Hepatic stellate cell (primary cell): ENCODE results near the gene ARHGAP31.
"Not testable (repeated sequence)": the region's sequence is repeated elsewhere in the genome, so short reads cannot be mapped to it uniquely, and the experiment has no call there.

Experiments used
- DNase-seq: peaks from one replicate; pipeline ENCODE4 v3.0.0; 2011; ENCODE audit warnings: low spot score

Gene ARHGAP31

DNA sequence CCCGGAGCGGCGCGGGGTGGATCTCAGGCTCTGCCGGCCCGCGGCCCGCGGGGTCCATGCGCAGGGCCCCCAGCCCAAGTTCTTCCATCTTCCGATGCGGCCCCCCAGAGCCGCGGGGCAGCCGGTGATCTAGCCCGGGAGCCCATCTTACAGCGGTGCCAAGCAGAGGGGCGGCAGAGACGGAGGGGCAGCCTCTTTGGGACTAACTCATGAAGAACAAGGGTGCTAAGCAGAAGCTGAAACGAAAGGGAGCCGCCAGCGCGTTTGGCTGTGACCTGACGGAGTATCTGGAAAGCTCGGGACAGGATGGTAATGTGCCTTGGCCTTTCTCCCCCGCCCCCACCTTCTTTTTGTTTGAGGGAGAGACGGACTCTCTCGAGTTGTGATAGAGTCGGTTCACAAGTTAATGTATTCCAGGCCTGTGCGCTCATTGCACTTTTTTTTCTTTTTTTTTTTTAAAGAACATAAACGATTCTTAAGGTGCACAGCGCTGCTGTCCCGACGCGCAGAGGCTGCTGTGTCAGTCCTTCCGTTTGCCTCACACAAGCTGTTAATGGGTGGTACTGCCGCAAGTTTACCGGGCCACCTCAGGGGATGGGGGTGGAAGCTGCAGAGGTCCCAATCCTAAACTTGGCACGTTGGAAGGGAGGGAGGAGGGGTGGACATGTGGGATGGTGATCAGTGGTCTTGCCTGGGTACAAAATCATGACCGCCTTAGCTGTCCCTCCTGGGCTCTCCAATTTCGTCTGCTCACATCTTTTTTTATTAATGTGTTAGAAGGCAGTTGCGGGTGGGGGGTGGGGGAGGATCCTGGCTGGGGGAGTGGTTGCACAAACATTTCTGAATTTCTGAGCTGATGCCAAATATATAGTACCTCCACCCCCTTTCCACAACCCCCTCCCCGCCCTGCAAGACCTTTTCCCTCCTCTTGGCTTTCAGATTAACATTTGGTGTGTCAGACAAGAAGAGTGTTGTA is 801 bp downstream of the ARHGAP31 start:
- DNase-seq, result peak; percentile 26

DNA sequence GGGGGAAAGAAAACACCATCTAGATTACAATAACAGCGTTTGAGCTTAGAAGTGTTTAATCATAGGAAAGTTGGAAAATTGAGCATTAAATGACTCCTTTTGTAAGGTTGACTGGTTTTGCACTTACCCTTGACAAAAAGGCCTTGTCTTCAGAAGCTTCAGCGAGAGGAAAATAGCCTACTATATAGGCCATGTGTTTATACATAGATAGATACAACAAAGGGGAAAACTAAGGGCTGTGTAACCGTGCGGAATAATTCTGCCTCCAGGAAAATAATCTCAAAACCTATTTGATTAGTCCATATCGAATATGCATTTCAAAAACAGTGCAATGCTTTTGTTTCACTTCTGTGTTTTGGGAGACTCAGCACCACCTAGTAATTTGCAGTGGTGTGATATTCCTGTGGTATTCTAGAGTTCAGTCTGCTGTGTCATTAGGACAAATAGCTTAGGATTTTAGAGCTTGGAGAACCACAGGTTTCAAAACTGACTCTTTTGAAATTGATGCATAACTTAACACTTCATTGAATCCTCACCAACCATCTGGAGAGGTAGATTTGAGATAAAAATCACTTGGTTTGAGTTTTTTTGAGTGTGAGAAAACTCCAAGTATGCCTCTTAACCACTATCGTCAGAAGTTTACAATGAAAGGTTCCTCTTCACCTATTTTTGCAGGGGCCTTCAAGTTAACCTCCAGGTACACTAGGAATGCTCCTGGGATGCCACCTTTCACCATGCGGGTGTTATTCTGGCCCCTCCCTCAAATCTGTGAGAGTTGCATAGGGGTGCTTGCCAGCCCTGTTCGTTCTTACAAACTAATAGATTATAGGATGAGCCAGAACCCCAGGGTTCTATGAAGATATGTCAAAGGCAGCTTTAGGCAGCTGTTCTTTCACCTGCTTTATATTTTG is 1.9 kb downstream of the ARHGAP31 start:
- DNase-seq, result no peak

DNA sequence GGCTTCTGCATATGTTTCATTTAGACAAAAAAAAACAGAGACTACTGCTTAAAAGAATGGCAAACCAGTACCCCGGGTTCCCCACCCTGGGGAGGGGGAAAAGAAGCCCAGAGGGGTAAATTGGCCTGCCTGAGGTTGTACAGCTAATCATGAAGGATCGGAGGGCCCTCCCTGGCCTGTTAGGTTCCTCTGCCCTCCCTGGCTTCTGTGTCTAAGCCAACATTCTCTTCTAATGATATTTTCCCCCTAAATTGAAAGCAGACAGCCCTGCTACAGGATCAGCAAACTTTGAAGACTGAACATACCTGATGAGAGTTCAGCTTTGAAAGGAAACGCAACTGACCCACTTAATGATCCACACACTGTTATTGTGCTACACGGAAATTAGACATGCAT is 2.5 kb downstream of the ARHGAP31 start:
- DNase-seq, result no peak

- DNase-seq, result peak; percentile 32
These were observed 3.0 kb downstream of the ARHGAP31 start for GRCh38 chr3:119297169-119297568.

DNA sequence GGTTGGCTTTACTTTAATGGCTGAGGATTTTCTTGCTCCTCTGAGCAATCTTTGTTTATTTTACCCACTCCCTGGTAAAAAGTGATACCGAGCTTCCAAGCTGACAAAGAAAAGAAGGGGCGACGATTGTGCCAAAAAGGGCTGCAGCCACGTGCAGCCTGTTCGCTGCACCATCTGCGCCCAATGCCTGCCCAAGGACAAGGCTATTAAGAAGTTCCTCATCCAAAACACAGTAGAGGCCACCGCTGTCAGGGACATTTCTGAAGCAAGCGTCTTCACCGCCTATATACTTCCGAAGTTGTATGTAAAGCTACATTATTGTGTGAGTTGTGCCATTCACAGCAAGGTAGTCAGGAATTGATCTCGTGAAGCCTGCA is 4.4 kb downstream of the ARHGAP31 start:
- no peak for DNase-seq

DNA sequence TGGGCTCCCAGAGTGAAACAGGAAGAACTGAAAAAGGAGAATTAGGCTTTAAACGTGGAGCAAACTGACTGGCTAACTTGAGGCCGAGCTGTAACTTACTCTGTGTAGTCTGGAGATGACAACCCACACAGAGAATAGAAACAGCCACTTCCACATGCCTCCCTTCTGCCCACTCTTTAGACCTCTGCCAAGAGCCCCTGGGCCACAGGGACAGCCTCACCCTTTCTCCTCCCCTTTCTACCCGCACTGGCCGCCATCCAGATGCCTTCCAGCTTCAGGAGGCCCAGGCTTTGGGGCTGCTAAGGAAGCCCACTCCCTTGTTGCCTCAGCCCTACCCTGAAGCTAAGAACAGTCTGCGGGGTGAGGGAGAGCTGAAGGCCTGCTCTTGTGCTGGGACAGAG is 6.8 kb downstream of the ARHGAP31 start:
- no peak for DNase-seq

DNA sequence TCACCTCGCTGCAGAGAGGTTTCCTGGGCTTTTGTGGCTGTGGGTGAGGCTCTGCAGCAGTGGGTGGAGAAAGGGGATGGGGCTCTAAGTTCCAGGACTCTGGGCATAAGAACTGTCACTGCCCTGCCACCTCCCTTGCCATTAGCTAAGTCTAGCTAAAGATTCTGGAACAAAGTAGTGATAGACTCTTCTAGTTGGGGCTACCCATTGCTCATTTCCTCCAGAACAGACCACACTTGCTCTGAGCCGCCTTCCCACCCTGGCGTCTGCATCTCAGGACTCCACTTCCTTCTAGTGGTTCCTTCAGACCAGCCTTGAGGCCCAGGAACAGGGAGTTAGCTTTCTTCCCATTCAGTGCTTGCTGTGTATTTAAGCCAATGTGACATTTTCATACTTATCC is 7.5 kb downstream of the ARHGAP31 start:
- DNase-seq, result no peak

- no peak for DNase-seq
These were observed 8.7 kb downstream of the ARHGAP31 start for GRCh38 chr3:119302697-119303551.

DNA sequence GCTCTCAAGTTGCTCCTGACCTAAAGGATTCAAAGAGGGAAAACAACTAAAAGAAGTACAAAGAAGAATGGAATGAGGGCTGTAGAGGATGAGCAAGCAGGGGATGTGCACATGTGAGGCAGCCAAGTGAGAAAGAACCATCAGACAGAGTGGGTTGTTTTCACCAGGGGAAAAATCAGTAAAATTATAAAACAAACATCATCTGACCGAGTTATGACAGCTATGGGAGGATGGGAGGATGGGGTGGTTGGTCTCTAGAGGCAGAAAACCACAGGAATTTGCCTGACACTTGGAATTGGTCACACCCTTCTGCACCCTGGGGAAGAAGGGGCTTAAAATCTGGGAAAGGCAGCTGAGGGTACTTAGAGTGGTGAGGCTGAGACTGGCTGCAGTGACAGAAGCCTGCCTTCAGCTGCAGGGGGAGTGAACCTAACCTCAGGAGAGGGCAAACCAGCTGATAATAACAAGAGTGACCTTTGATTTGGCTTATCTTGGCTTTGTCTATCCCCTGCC is 10.1 kb downstream of the ARHGAP31 start:
- DNase-seq, result peak; percentile 70

DNA sequence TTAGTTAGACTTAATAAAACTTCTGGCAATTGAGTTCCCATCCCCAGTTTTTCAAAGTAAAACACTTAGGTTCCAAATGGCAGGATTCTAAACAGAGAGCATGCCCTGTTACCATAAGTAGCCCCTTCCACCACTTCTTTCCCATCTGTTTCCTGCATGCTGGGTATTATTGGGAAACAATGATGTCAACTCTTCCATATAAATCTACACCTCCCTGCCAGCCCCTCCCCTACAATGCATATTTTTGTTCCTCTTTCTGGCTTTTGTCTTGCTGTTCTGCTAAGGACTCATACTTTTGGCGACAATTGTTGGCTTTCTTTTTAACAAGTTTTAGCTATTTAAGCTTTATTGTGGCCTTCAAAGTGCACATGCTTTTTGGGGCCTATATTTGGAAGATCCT is 11.1 kb downstream of the ARHGAP31 start:
- no peak for DNase-seq

GRCh38 chr3:119306378-119306777 is 12.2 kb downstream of the ARHGAP31 start:
- not testable (repeated sequence) for DNase-seq

DNA sequence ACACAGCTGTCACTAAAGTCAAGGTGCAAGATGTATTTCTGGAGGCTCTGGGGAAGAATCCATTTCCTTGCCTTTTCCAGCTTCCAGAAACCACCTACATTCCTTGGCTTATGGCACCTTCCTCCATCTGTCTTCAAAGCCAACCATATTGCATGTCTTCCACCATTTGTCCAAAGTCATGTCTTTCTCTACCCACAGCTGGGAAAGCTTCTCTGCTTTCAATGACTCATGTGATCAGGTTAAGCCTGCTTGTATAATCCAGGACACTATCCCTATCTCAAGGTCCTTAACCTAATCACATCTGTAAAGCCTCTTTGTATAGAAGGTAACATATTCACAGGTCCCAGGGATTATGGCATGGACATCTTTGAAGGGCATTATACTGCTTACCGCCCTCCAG is 14.2 kb downstream of the ARHGAP31 start:
- DNase-seq, result no peak

- no peak for DNase-seq
These were observed 15.4 kb downstream of the ARHGAP31 start for GRCh38 chr3:119309591-119309990.

- peak; percentile 81 for DNase-seq
These were observed 15.9 kb downstream of the ARHGAP31 start for GRCh38 chr3:119310071-119310470.

- DNase-seq, result peak; percentile 68
These were observed 17.1 kb downstream of the ARHGAP31 start for GRCh38 chr3:119311081-119311925.

- DNase-seq, result no peak
These were observed 19.3 kb downstream of the ARHGAP31 start for GRCh38 chr3:119313461-119313860.

GRCh38 chr3:119314821-119315220 is 20.6 kb downstream of the ARHGAP31 start:
- no peak for DNase-seq

GRCh38 chr3:119315600-119316312 is 21.6 kb downstream of the ARHGAP31 start:
- DNase-seq, result no peak

DNA sequence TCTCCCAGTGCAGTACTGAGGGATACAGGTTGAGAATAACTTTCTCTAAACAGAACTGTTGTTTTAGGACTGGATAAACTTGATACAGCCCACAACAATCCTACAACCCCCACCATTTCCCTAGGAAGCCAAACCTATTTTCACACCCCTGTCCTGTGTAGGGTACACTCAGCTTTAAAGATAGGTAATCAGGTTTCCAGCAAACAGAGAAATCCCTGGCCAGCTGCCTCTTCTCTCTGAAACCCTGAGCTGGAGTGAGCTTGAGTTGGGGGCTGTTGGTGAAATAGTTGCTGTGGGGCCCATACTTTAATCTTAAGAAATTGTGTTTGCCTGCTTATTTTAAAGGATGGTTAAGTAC is 22.1 kb downstream of the ARHGAP31 start:
- no peak for DNase-seq

GRCh38 chr3:119318876-119319275 is 24.7 kb downstream of the ARHGAP31 start:
- DNase-seq, result no peak
